Activated CD8-positive, alpha-beta memory T cell treated with anti-CD3 and anti-CD28 coated beads, Interleukin-2, amount 50 U/mL, for 48 hours (primary cell): Measurements from ENCODE around the gene MRPL48.

ENCODE experiments used
- DNase-seq: peaks from one replicate; pipeline ENCODE4 v3.0.0-alpha.2; 2020

Gene MRPL48

GRCh38 chr11:73907191-73907590 is 119.5 kb downstream of the MRPL48 start:
- no peak for DNase-seq

- DNase-seq = no peak
These were observed 124.4 kb downstream of the MRPL48 start for GRCh38 chr11:73912026-73912425.

GRCh38 chr11:73913472-73913871 is 125.8 kb downstream of the MRPL48 start:
- DNase-seq = no peak

GRCh38 chr11:73914284-73914683 is 126.6 kb downstream of the MRPL48 start:
- no peak for DNase-seq
